ENCODE measurements around the gene RHBDF1. TPM values are rescaled to one million over a fixed set of nuclear protein-coding genes. Genes with fewer than 3 reads are reported as not detected.

RHBDF1 gene
- total RNA-seq, 1 donor from 2014 or later: 86.9 TPM

GRCh38 chr16:104355-104754 is 31.9 kb upstream of the RHBDF1 start:
- no peak overlapping the region for H3K4me3 ChIP-seq
- H3K27ac ChIP-seq: no peak overlapping the region
- DNase-seq (ENCODE audit: extremely low spot score in 2 of 2): no peak
- H3K27me3 ChIP-seq: no peaks in the 10 kb centered on the region
- intact Hi-C loops (cut with DNase I): no loop called here
- TF ChIP-seq POLR2AphosphoS5 (IDR thresholded peaks at IDR 0.05; ENCODE audit: insufficient read depth in 1 of 2, low read depth in 1 of 2) (no peak), CTCF (IDR thresholded peaks at IDR 0.05) (no peak), POLR2A (IDR thresholded peaks at IDR 0.05) (no peak)
- no peaks in the 10 kb centered on the region for H3K9me3 ChIP-seq
- peaks cover 0 to 15% of the 10 kb centered on the region in 2 donors for H3K36me3 ChIP-seq
- peaks cover 16% of the 10 kb centered on the region for H3K4me1 ChIP-seq

GRCh38 chr16:102060-102855 is 29.8 kb upstream of the RHBDF1 start:
- Histone ChIP-seq H3K4me3 (no peak overlapping the region), H3K9me3 (no peaks in the 10 kb centered on the region), H3K36me3 (peaks cover 0 to 18% of the 10 kb centered on the region in 2 donors), H3K4me1 (peaks cover 25% of the 10 kb centered on the region), H3K27ac (peak overlapping the region; percentile 66), H3K27me3 (no peaks in the 10 kb centered on the region)
- TF ChIP-seq CTCF (IDR thresholded peaks at IDR 0.05) (no peak), POLR2AphosphoS5 (IDR thresholded peaks at IDR 0.05; ENCODE audit: insufficient read depth in 1 of 2, low read depth in 1 of 2) (peak; percentile 52 to 59), POLR2A (IDR thresholded peaks at IDR 0.05) (no peak)
- DNase-seq (ENCODE audit: extremely low spot score in 2 of 2): no peak
- intact Hi-C loops (cut with DNase I): no loop called here

- Histone ChIP-seq H3K27me3 (no peaks in the 10 kb centered on the region), H3K36me3 (peaks cover 0 to 18% of the 10 kb centered on the region in 2 donors), H3K9me3 (no peaks in the 10 kb centered on the region), H3K4me1 (peaks cover 31% of the 10 kb centered on the region), H3K4me3 (no peak overlapping the region), H3K27ac (peak overlapping the region; percentile 66)
- TF ChIP-seq POLR2AphosphoS5 (IDR thresholded peaks at IDR 0.05; ENCODE audit: insufficient read depth in 1 of 2, low read depth in 1 of 2) (no peak), POLR2A (IDR thresholded peaks at IDR 0.05) (no peak), CTCF (IDR thresholded peaks at IDR 0.05) (no peak)
- intact Hi-C loops (cut with DNase I): no loop called here
- no peak for DNase-seq (ENCODE audit: extremely low spot score in 2 of 2)
Measured at GRCh38 chr16:101586-101985, 29.2 kb upstream of the RHBDF1 start.

DNA sequence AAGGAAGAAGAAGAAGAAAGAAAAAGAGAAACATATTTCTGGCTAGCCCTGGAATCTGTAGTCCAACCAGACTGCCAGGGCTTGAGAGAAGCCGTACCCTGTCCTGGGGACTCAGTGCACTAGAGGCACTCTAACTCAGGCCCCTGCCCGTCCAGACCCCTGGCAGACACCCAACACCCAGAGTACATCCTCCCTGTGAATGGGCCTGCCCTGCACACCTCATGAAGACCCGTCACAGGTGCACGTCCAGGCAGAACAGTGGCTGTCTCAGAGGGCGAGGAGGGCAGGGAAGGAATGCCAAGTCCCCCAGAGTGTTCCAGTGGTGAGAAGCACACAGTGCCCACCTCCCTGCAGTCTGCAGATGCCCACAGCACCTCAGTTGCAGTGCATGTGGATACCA is 28.6 kb upstream of the RHBDF1 start:
- peaks cover 32% of the 10 kb centered on the region for H3K4me1 ChIP-seq
- H3K36me3 ChIP-seq: peaks cover 0 to 18% of the 10 kb centered on the region in 2 donors
- intact Hi-C loops (cut with DNase I): no loop called here
- H3K4me3 ChIP-seq: no peak overlapping the region
- no peaks in the 10 kb centered on the region for H3K9me3 ChIP-seq
- no peaks in the 10 kb centered on the region for H3K27me3 ChIP-seq
- TF ChIP-seq CTCF (IDR thresholded peaks at IDR 0.05): no peak
- no peak for TF ChIP-seq POLR2AphosphoS5 (IDR thresholded peaks at IDR 0.05; ENCODE audit: insufficient read depth in 1 of 2, low read depth in 1 of 2)
- TF ChIP-seq POLR2A (IDR thresholded peaks at IDR 0.05): no peak
- DNase-seq (ENCODE audit: extremely low spot score in 2 of 2): no peak
- peak overlapping the region; percentile 66 for H3K27ac ChIP-seq

DNA sequence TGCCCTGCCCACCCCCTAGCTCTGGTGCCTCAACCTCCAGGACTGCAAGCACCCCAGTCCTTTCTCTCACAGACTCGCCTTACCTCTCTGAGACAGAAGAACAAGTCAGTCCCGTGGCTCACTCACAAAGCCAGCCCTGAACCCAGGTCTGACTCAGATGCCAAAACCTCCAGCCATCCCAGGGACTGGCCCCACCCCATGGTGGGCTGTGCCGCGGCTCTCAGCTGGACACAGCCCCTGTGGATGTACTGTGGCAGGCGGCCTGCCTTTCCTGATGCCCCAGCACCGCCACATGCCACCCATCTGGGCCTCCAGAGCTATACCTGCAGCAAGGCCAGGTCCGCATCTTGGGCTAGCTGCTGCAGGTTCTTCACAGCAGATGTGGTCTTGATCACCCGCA is 25.4 kb upstream of the RHBDF1 start:
- H3K4me3 ChIP-seq: no peak overlapping the region
- no peaks in the 10 kb centered on the region for H3K27me3 ChIP-seq
- TF ChIP-seq POLR2AphosphoS5 (IDR thresholded peaks at IDR 0.05; ENCODE audit: insufficient read depth in 1 of 2, low read depth in 1 of 2): no peak
- no peak for TF ChIP-seq CTCF (IDR thresholded peaks at IDR 0.05)
- TF ChIP-seq POLR2A (IDR thresholded peaks at IDR 0.05): no peak
- peaks cover 0 to 14% of the 10 kb centered on the region in 2 donors for H3K36me3 ChIP-seq
- H3K27ac ChIP-seq: no peak overlapping the region
- peaks cover 29% of the 10 kb centered on the region for H3K4me1 ChIP-seq
- no peak for DNase-seq (ENCODE audit: extremely low spot score in 2 of 2)
- intact Hi-C loops (cut with DNase I): loop anchor here (2.0 kb wide), 1 partner anchor 33 kb away; no protein-coding TSS in a partner anchor
- H3K9me3 ChIP-seq: no peaks in the 10 kb centered on the region
